OCI-LY7 (cell line): ENCODE measurements around the gene KIAA0232.

Source experiments
- EZH2phosphoT487 ChIP-seq: fragments of 200-600 bp; sonication (generic); IDR thresholded peaks from 2 replicates; pipeline ENCODE4 v1.6.1; 2018; ENCODE audit warnings: low read depth, borderline replicate concordance, mild to moderate bottlenecking, mixed run types, antibody characterized with exemption, low read length, moderate library complexity, mixed read lengths
- TF ChIP-seq, protein P1 (sequence below): fragments of 200-600 bp; sonication (generic); conservative IDR thresholded peaks from 2 replicates; pipeline ENCODE4 v1.5.1; 2014; ENCODE audit warnings: mild to moderate bottlenecking, antibody characterized with exemption, low read length, moderate library complexity, mixed read lengths

- TF ChIP-seq, protein P1, sequence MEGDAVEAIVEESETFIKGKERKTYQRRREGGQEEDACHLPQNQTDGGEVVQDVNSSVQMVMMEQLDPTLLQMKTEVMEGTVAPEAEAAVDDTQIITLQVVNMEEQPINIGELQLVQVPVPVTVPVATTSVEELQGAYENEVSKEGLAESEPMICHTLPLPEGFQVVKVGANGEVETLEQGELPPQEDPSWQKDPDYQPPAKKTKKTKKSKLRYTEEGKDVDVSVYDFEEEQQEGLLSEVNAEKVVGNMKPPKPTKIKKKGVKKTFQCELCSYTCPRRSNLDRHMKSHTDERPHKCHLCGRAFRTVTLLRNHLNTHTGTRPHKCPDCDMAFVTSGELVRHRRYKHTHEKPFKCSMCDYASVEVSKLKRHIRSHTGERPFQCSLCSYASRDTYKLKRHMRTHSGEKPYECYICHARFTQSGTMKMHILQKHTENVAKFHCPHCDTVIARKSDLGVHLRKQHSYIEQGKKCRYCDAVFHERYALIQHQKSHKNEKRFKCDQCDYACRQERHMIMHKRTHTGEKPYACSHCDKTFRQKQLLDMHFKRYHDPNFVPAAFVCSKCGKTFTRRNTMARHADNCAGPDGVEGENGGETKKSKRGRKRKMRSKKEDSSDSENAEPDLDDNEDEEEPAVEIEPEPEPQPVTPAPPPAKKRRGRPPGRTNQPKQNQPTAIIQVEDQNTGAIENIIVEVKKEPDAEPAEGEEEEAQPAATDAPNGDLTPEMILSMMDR = no peak
- no peak for TF ChIP-seq EZH2phosphoT487
Observed at GRCh38 chr4:6845574-6845973, 63.0 kb downstream of the KIAA0232 start.
